OCI-LY1 (cell line): ENCODE measurements around the gene GNAT3.

ENCODE experiments used
- CTCF ChIP-seq: fragments of 200-600 bp; sonication (generic), shearing (Covaris generic); IDR thresholded peaks from 2 replicates; pipeline ENCODE4 v1.5.1; 2017; ENCODE audit warnings: mild to moderate bottlenecking, antibody characterized with exemption, low read length, moderate library complexity, mixed read lengths
- EZH2 ChIP-seq: fragments of 200-600 bp; sonication (generic), shearing (Covaris generic); IDR thresholded peaks from 2 replicates; pipeline ENCODE4 v1.8.0; 2017; ENCODE audit warnings: borderline replicate concordance, mixed run types, mild to moderate bottlenecking, antibody characterized with exemption, low read length, moderate library complexity, mixed read lengths

GRCh38 chr7:80511964-80512363, at the start of gene GNAT3:
- no peak for TF ChIP-seq CTCF
- no peak for TF ChIP-seq EZH2
